ENCODE results near the gene VPS11. TPM values are rescaled to one million over a fixed set of nuclear protein-coding genes. Genes with fewer than 3 reads are reported as not detected.

The VPS11 gene
- total RNA-seq, 1 experiment from 2014 or later: 18.6 TPM

DNA sequence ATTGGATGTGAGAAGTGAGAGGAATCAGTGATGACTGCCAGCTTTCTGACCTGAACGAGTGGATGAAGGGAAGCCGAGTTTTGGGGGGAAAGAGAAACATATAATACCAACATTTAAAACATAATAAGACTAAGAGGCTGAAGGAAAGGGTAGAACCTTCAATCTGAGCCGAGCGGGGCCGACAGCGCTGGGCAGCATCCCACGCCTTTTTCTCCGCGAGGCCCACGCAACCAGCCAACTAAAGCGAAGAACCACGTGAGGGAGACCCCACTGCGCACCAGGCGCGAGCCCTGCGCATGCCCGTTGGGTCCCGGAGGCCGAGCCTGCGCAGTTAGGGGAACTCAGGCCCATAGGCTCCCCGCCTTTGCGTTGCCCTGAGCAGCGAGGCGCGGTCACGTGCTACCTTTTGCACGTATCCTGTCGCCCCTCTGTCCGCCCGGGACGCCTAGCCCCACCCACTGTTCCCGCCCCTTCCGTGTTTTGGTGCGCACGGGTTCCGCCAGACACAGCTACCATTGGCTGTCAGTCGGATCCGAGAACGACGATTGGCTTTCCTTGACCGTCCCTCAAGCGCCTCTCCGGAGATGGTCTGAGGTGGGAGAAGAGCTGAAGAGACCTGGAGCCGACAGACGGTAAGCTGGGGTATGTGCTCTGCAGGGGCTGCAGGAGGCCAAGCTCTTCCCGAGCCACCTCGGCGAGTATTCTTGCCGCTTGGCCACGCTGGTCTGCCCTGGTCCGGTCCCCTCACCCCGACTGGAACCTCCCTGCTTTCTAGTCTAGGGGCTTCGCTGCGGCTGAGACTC lies 53.6 kb downstream of the VPS11 start, which contains the start of gene HINFP:
TSS of gene HINFP (plus strand) at position 573 of the 803 bp plus-strand sequence. CDS start 5,365 bp downstream, outside the sequence.
- Mint-ChIP-seq H3K4me3 (peak within 1 kb of the TSS; percentile 93 to 94), H3K27ac (peak within 1 kb of the TSS; percentile 44 to 95 (median 52); a peak in 6 of 7 replicates), H3K27me3 (ENCODE audit: low read depth) (no peaks in the 10 kb centered on the region; the same call in 1 of the 2 replicates), H3K36me3 (ENCODE audit: insufficient read depth in 1 of 3, low read depth in 3 of 3) (peaks cover 0 to 18% (median 17%) of the 10 kb centered on the region in 3 experiments; a peak in 6 of 7 replicates), H3K4me1 (peaks cover 18 to 20% of the 10 kb centered on the region in 2 experiments), H3K9me3 (no peaks in the 10 kb centered on the region; a peak in 1 of 5 replicates)
- Histone ChIP-seq H2AK5ac (ENCODE audit: insufficient read length, low read length) (no peak within 1 kb of the TSS), H3K4me1 (ENCODE audit: insufficient read depth, low read length) (peaks cover 4% of the 10 kb centered on the region; the same call in 1 of the 2 replicates), H3K4me2 (ENCODE audit: insufficient read depth, insufficient read length, low read length) (peak within 1 kb of the TSS; percentile 74), H3K23me2 (ENCODE audit: insufficient read length, low read depth, low read length, poor library complexity, severe bottlenecking) (peaks cover 9% of the 10 kb centered on the region), H3K9me3 (ENCODE audit: control insufficient read depth, low read depth, low read length) (no peaks in the 10 kb centered on the region), H3K79me2 (ENCODE audit: insufficient read depth, low read length) (peaks cover 8% of the 10 kb centered on the region), H3K18ac (ENCODE audit: insufficient read length, low read depth, low read length) (no peak within 1 kb of the TSS), H2BK120ac (ENCODE audit: low read depth, low read length, poor library complexity, severe bottlenecking) (no peak within 1 kb of the TSS), H4K20me1 (ENCODE audit: control insufficient read depth, insufficient read depth, insufficient read length) (no peaks in the 10 kb centered on the region), H3T11ph (ENCODE audit: low read length) (no peak within 1 kb of the TSS), H3K27ac (ENCODE audit: insufficient read length, low read depth, low read length) (no peak within 1 kb of the TSS), H3K27me3 (ENCODE audit: insufficient read depth, low read length) (no peaks in the 10 kb centered on the region), H3K23ac (ENCODE audit: insufficient read length, low read depth, low read length) (no peak within 1 kb of the TSS), H2AFZ (ENCODE audit: low read length) (no peak within 1 kb of the TSS), H4K8ac (replicated peaks; ENCODE audit: insufficient read length, low read depth, low read length) (no peak within 1 kb of the TSS), H2BK12ac (ENCODE audit: insufficient read length, low read depth, low read length) (no peak within 1 kb of the TSS), H2BK15ac (ENCODE audit: low read depth, low read length) (no peak within 1 kb of the TSS), H2BK5ac (ENCODE audit: insufficient read length, low read length) (no peak within 1 kb of the TSS), H4K5ac (ENCODE audit: insufficient read length, low read depth, low read length) (no peak within 1 kb of the TSS), H2BK20ac (ENCODE audit: low read depth, low read length, poor library complexity, severe bottlenecking) (no peak within 1 kb of the TSS), H3K14ac (ENCODE audit: insufficient read depth, low read length) (no peak within 1 kb of the TSS; the same call in 1 of the 2 replicates), H4K91ac (ENCODE audit: insufficient read length, low read depth, low read length) (no peak within 1 kb of the TSS), H3K56ac (ENCODE audit: insufficient read length, low read depth, low read length) (no peak within 1 kb of the TSS), H3K9ac (ENCODE audit: extremely low read depth, insufficient read length, low read length) (peak within 1 kb of the TSS; percentile 71), H3K79me1 (ENCODE audit: insufficient read depth, low read depth, low read length, poor library complexity, severe bottlenecking) (peaks cover 6% of the 10 kb centered on the region), H3K4ac (ENCODE audit: low read depth, low read length) (no peak within 1 kb of the TSS)
- peak; percentile 100 for DNase-seq
- TF ChIP-seq, protein P1, sequence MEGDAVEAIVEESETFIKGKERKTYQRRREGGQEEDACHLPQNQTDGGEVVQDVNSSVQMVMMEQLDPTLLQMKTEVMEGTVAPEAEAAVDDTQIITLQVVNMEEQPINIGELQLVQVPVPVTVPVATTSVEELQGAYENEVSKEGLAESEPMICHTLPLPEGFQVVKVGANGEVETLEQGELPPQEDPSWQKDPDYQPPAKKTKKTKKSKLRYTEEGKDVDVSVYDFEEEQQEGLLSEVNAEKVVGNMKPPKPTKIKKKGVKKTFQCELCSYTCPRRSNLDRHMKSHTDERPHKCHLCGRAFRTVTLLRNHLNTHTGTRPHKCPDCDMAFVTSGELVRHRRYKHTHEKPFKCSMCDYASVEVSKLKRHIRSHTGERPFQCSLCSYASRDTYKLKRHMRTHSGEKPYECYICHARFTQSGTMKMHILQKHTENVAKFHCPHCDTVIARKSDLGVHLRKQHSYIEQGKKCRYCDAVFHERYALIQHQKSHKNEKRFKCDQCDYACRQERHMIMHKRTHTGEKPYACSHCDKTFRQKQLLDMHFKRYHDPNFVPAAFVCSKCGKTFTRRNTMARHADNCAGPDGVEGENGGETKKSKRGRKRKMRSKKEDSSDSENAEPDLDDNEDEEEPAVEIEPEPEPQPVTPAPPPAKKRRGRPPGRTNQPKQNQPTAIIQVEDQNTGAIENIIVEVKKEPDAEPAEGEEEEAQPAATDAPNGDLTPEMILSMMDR (conservative IDR thresholded peaks at IDR 0.05): no peak
- WGBS (ENCODE audit: extremely low coverage, insufficient read length, low lambda C conversion rate): no CpG with 5 or more reads among the region's 54 CpGs

Data from H9 (cell line).